H1 (cell line): ENCODE results near the gene GPR39. TPM values are rescaled to one million over a fixed set of nuclear protein-coding genes. Genes with fewer than 3 reads are reported as not detected.

Source experiments
- EGR1 ChIP-seq: IDR thresholded peaks from 2 replicates; pipeline ENCODE4 v1.6.1; 2011; ENCODE audit warnings: low read depth, low read length, borderline replicate concordance
- HDAC2 ChIP-seq, 2 experiments: fragments of 300-600 bp in 1 of 2; sonication (generic) in 1 of 2; IDR thresholded peaks; 2 replicates each; pipeline ENCODE4 v1.6.1; 2011 to 2012; ENCODE audit warnings: low read depth in 2 of 2, low read length in 2 of 2, mild to moderate bottlenecking in 2 of 2, moderate library complexity in 2 of 2, borderline replicate concordance in 1 of 2, inconsistent platforms in 1 of 2
- JUND ChIP-seq: IDR thresholded peaks from 2 replicates; pipeline ENCODE4 v1.6.1; 2011; ENCODE audit warnings: mild to moderate bottlenecking, improper control_type of control experiment, low read length
- TBP ChIP-seq: IDR thresholded peaks from 2 replicates; pipeline ENCODE4 v1.6.1; 2011; ENCODE audit warnings: low read depth, low read length, improper control_type of control experiment
- YY1 ChIP-seq: IDR thresholded peaks from 2 replicates; pipeline ENCODE4 v1.6.1; 2011; ENCODE audit warnings: low read depth, mild to moderate bottlenecking, low read length
- polyA plus RNA-seq, 7 experiments: library from polyadenylated mRNA; depleted of rRNA in 3 of 7; stranded (reverse) in 5 of 7; unstranded in 2 of 7; fragments of >200 nt in 5 of 7; fragments of 200-250 nt in 2 of 7; gene quantifications; 1 replicate in 5 of 7; 2 replicates in 1 of 7; 4 replicates in 1 of 7; pipeline versions ENCODE4 v1.2.1 to v1.2.3, GENCODE V29; 2011 to 2013; ENCODE audit warnings: missing spikeins in 2 of 7, mixed read lengths in 2 of 7
- total RNA-seq: library from RNA; stranded (reverse); fragmentation: NEBNext Ultra II Directional; extraction: Animal tissue kit (Norgen Biotek cat#: 25700); gene quantifications from 2 replicates; pipeline ENCODE4 v1.2.1, GENCODE V29; 2021
- TF ChIP-seq, protein P1 (sequence below): fragments of 300-600 bp; sonication (generic); IDR thresholded peaks from 2 replicates; pipeline ENCODE4 v1.7.1; 2012; ENCODE audit warnings: low read length, moderate library complexity, mild to moderate bottlenecking, inconsistent platforms; ENCODE audit not compliant: insufficient replicate concordance
- TF ChIP-seq, protein P2 (sequence below), 3 experiments: IDR thresholded peaks; 1 replicate in 2 of 3; 2 replicates in 1 of 3; pipeline versions ENCODE4 v1.5.1 to v1.6.1; 2011; ENCODE audit warnings: low read length in 3 of 3, mild to moderate bottlenecking in 3 of 3, inconsistent platforms in 2 of 3, low read depth in 1 of 3, moderate library complexity in 1 of 3; ENCODE audit not compliant: insufficient read depth in 1 of 3; ENCODE audit errors: control extremely low read depth in 1 of 3

GPR39 gene
- total and polyA plus RNA-seq, 2 of the 8 experiments (the other 6 are each of a cell fraction or from before 2014, with no cell fraction given) = 0.63 to 2.7 TPM

DNA sequence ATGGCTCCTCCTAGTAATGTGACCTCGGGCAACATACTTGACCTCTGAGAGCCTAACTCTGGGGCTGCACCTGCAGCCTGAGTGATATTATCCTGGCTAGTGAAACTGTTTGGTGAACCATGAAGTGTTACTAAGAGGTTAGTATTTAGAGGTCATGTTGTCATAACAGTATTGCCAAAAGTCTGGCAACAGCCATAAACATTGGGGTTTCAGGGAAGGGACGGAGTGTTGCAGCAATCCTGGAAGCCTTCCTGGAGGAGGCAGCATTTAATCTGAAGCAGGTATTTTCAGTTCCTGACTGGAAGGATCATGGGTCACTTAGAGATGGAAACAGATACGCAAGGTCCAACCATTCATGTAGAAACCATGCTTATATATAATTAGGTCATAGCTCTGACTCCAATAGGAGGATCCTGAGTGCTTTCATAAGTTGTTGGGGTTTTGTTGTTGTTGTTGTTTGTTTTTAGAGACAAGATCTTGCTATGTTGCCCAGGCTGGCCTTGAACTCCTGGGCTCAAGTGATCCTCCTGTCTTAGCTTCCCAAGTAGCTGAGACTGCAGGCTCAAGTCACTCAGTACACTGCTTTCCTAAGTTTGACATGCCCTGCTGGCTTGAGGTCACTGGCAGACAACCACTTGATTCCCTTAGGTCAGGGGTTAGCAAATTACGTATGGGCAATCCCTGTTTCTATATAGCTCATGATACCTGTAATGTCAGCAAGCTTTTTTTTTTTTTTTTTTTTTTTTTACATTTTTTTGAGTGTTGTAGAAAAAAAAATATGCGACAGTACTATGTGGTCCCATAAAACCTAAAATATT is 21.5 kb downstream of the GPR39 start (continued):
- TF ChIP-seq, protein P1, sequence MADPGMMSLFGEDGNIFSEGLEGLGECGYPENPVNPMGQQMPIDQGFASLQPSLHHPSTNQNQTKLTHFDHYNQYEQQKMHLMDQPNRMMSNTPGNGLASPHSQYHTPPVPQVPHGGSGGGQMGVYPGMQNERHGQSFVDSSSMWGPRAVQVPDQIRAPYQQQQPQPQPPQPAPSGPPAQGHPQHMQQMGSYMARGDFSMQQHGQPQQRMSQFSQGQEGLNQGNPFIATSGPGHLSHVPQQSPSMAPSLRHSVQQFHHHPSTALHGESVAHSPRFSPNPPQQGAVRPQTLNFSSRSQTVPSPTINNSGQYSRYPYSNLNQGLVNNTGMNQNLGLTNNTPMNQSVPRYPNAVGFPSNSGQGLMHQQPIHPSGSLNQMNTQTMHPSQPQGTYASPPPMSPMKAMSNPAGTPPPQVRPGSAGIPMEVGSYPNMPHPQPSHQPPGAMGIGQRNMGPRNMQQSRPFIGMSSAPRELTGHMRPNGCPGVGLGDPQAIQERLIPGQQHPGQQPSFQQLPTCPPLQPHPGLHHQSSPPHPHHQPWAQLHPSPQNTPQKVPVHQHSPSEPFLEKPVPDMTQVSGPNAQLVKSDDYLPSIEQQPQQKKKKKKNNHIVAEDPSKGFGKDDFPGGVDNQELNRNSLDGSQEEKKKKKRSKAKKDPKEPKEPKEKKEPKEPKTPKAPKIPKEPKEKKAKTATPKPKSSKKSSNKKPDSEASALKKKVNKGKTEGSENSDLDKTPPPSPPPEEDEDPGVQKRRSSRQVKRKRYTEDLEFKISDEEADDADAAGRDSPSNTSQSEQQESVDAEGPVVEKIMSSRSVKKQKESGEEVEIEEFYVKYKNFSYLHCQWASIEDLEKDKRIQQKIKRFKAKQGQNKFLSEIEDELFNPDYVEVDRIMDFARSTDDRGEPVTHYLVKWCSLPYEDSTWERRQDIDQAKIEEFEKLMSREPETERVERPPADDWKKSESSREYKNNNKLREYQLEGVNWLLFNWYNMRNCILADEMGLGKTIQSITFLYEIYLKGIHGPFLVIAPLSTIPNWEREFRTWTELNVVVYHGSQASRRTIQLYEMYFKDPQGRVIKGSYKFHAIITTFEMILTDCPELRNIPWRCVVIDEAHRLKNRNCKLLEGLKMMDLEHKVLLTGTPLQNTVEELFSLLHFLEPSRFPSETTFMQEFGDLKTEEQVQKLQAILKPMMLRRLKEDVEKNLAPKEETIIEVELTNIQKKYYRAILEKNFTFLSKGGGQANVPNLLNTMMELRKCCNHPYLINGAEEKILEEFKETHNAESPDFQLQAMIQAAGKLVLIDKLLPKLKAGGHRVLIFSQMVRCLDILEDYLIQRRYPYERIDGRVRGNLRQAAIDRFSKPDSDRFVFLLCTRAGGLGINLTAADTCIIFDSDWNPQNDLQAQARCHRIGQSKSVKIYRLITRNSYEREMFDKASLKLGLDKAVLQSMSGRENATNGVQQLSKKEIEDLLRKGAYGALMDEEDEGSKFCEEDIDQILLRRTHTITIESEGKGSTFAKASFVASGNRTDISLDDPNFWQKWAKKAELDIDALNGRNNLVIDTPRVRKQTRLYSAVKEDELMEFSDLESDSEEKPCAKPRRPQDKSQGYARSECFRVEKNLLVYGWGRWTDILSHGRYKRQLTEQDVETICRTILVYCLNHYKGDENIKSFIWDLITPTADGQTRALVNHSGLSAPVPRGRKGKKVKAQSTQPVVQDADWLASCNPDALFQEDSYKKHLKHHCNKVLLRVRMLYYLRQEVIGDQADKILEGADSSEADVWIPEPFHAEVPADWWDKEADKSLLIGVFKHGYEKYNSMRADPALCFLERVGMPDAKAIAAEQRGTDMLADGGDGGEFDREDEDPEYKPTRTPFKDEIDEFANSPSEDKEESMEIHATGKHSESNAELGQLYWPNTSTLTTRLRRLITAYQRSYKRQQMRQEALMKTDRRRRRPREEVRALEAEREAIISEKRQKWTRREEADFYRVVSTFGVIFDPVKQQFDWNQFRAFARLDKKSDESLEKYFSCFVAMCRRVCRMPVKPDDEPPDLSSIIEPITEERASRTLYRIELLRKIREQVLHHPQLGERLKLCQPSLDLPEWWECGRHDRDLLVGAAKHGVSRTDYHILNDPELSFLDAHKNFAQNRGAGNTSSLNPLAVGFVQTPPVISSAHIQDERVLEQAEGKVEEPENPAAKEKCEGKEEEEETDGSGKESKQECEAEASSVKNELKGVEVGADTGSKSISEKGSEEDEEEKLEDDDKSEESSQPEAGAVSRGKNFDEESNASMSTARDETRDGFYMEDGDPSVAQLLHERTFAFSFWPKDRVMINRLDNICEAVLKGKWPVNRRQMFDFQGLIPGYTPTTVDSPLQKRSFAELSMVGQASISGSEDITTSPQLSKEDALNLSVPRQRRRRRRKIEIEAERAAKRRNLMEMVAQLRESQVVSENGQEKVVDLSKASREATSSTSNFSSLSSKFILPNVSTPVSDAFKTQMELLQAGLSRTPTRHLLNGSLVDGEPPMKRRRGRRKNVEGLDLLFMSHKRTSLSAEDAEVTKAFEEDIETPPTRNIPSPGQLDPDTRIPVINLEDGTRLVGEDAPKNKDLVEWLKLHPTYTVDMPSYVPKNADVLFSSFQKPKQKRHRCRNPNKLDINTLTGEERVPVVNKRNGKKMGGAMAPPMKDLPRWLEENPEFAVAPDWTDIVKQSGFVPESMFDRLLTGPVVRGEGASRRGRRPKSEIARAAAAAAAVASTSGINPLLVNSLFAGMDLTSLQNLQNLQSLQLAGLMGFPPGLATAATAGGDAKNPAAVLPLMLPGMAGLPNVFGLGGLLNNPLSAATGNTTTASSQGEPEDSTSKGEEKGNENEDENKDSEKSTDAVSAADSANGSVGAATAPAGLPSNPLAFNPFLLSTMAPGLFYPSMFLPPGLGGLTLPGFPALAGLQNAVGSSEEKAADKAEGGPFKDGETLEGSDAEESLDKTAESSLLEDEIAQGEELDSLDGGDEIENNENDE = no peak
- TF ChIP-seq HDAC2 (IDR thresholded peaks at IDR 0.05; ENCODE audit: borderline replicate concordance in 1 of 2, low read depth in 2 of 2, low read length in 2 of 2) = no peak
- TF ChIP-seq, protein P2, sequence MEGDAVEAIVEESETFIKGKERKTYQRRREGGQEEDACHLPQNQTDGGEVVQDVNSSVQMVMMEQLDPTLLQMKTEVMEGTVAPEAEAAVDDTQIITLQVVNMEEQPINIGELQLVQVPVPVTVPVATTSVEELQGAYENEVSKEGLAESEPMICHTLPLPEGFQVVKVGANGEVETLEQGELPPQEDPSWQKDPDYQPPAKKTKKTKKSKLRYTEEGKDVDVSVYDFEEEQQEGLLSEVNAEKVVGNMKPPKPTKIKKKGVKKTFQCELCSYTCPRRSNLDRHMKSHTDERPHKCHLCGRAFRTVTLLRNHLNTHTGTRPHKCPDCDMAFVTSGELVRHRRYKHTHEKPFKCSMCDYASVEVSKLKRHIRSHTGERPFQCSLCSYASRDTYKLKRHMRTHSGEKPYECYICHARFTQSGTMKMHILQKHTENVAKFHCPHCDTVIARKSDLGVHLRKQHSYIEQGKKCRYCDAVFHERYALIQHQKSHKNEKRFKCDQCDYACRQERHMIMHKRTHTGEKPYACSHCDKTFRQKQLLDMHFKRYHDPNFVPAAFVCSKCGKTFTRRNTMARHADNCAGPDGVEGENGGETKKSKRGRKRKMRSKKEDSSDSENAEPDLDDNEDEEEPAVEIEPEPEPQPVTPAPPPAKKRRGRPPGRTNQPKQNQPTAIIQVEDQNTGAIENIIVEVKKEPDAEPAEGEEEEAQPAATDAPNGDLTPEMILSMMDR (IDR thresholded peaks at IDR 0.05; ENCODE audit: control extremely low read depth in 1 of 3, insufficient read depth in 1 of 3, low read depth in 1 of 3, low read length in 3 of 3) = no peak
- no peak for TF ChIP-seq JUND
- TF ChIP-seq TBP = no peak
- no peak for TF ChIP-seq YY1
- TF ChIP-seq EGR1 = no peak
